Upper lobe of left lung (tissue), 6 donors: Measurements from ENCODE around the gene TMEM134. TPM values are rescaled to one million over a fixed set of nuclear protein-coding genes. Genes with fewer than 3 reads are reported as not detected.

Experiments used
- ATAC-seq, 2 donors: fragments of 200-7000 bp; cut with Tn5 transposase; one replicate each; pipeline ENCODE4 v1.9.1; 2022; ENCODE audit warnings: mild to moderate bottlenecking in 2 of 2, moderate library complexity in 2 of 2; ENCODE audit not compliant: low FRiP score in 2 of 2
- DNase-seq, 2 donors: peaks; one replicate each; pipeline ENCODE4 v3.0.0-alpha.2; 2019 to 2020
- H3K27ac ChIP-seq, 4 donors: fragments of 200-600 bp; sonication (generic); one replicate each; pipeline ENCODE4 v1.5.1; 2016 to 2019
- H3K27me3 ChIP-seq, 4 donors: fragments of 200-600 bp; sonication (generic); one replicate each; pipeline ENCODE4 v1.5.1; 2017 to 2019
- H3K36me3 ChIP-seq, 4 donors: fragments of 200-600 bp; sonication (generic); one replicate each; pipeline ENCODE4 v1.5.1; 2016 to 2019
- H3K4me1 ChIP-seq, 4 donors: fragments of 200-600 bp; sonication (generic); one replicate each; pipeline ENCODE4 v1.5.1; 2018 to 2019
- H3K4me3 ChIP-seq, 4 donors: fragments of 200-600 bp; sonication (generic); one replicate each; pipeline ENCODE4 v1.5.1; 2017 to 2019; ENCODE audit warnings: mild to moderate bottlenecking in 2 of 4, moderate library complexity in 1 of 4
- H3K9me3 ChIP-seq, 4 donors: fragments of 200-600 bp; sonication (generic); one replicate each; pipeline ENCODE4 v1.5.1; 2018 to 2019
- CTCF ChIP-seq, 6 experiments: fragments of 450-650 bp in 4 of 6; fragments of 200-600 bp in 2 of 6; sonication (generic) in 2 of 6; IDR thresholded peaks; one replicate each; pipeline ENCODE4 v1.5.1; 2016 to 2019; ENCODE audit warnings: antibody characterized with exemption in 6 of 6
- EP300 ChIP-seq, 4 donors: sonication (generic); formaldehyde crosslinking; IDR thresholded peaks; one replicate each; pipeline ENCODE4 v1.5.1; 2017; ENCODE audit warnings: antibody characterized with exemption in 4 of 4, control low read depth in 2 of 4
- POLR2A ChIP-seq, 4 donors: fragments of 450-650 bp; IDR thresholded peaks; one replicate each; pipeline ENCODE4 v1.5.1; 2016 to 2017; ENCODE audit warnings: antibody characterized with exemption in 4 of 4, mild to moderate bottlenecking in 2 of 4
- POLR2AphosphoS5 ChIP-seq, 2 donors: sonication (generic); formaldehyde crosslinking; IDR thresholded peaks; one replicate each; pipeline ENCODE4 v1.5.1; 2017; ENCODE audit warnings: antibody characterized with exemption in 2 of 2
- WGBS, 2 donors: methylation state at CpG; one replicate each; pipeline ENCODE4 v1.1.5; 2017 to 2018; 5-methylcytosine and 5-hydroxymethylcytosine counted together
- total RNA-seq, 6 donors: library from RNA; depleted of rRNA in 4 of 6; stranded (reverse); fragments of >200 nt in 4 of 6; gene quantifications; one replicate each; pipeline versions ENCODE4 v1.1.0 to v1.2.1, GENCODE V29; 2016 to 2021
- donor health status: DM: no; HTN: no; CAD: no; lungs with moderate emphysema.
- donor health status: DM: no; HTN: yes; CAD: no; lungs with severe emphysema.

TMEM134 gene
- total RNA-seq, 6 donors from 2014 or later: 51.2 to 102 (median 75.2) TPM

GRCh38 chr11:67463680-67464410, 5.2 kb downstream of the TMEM134 start:
- peak; percentile 25 to 74 for ATAC-seq
- 77 to 78% methylated on average over 19 to 20 of the region's 20 CpGs for WGBS, 2 donors

GRCh38 chr11:67463186-67463585, 5.9 kb downstream of the TMEM134 start:
- Histone ChIP-seq H3K27me3 (no peaks in the 10 kb centered on the region), H3K9me3 (no peaks in the 10 kb centered on the region), H3K36me3 (no peaks in the 10 kb centered on the region), H3K4me1 (peaks cover 25 to 40% (median 32%) of the 10 kb centered on the region in 4 donors), H3K4me3 (no peak overlapping the region), H3K27ac (peak overlapping the region in 1 of 4 donors; percentile 93)
- ATAC-seq: no peak
- TF ChIP-seq CTCF (IDR thresholded peaks at IDR 0.05) (no peak), POLR2A (IDR thresholded peaks at IDR 0.05) (no peak), EP300 (IDR thresholded peaks at IDR 0.05) (no peak), POLR2AphosphoS5 (IDR thresholded peaks at IDR 0.05) (no peak)
- WGBS, 2 donors: 93 to 98% methylated on average over 10 of the region's 10 CpGs
- DNase-seq: no peak

More at GRCh38 chr11:67463680-67464410, 5.2 kb downstream of the TMEM134 start:
- Histone ChIP-seq H3K27me3 (no peaks in the 10 kb centered on the region), H3K4me1 (peaks cover 28 to 46% (median 36%) of the 10 kb centered on the region in 4 donors), H3K9me3 (no peaks in the 10 kb centered on the region), H3K4me3 (peak overlapping the region in 3 of 4 donors; percentile 54 to 60 (median 57)), H3K36me3 (no peaks in the 10 kb centered on the region), H3K27ac (peak overlapping the region; percentile 85 to 96 (median 92))
- TF ChIP-seq EP300 (IDR thresholded peaks at IDR 0.05) (no peak), POLR2AphosphoS5 (IDR thresholded peaks at IDR 0.05) (peak in 1 of 2 donors; percentile 23), POLR2A (IDR thresholded peaks at IDR 0.05) (peak in 1 of 4 donors; percentile 60), CTCF (IDR thresholded peaks at IDR 0.05) (no peak)
- DNase-seq: peak; percentile 77 to 89

- Histone ChIP-seq H3K4me3 (no peak overlapping the region), H3K27ac (no peak overlapping the region), H3K27me3 (no peaks in the 10 kb centered on the region), H3K9me3 (no peaks in the 10 kb centered on the region), H3K36me3 (no peaks in the 10 kb centered on the region), H3K4me1 (no peaks in the 10 kb centered on the region)
- TF ChIP-seq EP300 (IDR thresholded peaks at IDR 0.05): no peak
- TF ChIP-seq POLR2AphosphoS5 (IDR thresholded peaks at IDR 0.05): no peak
- TF ChIP-seq CTCF (IDR thresholded peaks at IDR 0.05): no peak
- no peak for TF ChIP-seq POLR2A (IDR thresholded peaks at IDR 0.05)
- WGBS, 2 donors: 91% methylated on average over 15 to 19 of the region's 19 CpGs
- DNase-seq (peak in 1 of 2 donors; percentile 60), ATAC-seq (no peak)
Measured at GRCh38 chr11:67458266-67458665, 10.8 kb downstream of the TMEM134 start.

- Histone ChIP-seq H3K4me1 (peaks cover 0 to 5% (median 2%) of the 10 kb centered on the region in 4 donors), H3K36me3 (no peaks in the 10 kb centered on the region), H3K4me3 (no peak overlapping the region), H3K9me3 (no peaks in the 10 kb centered on the region), H3K27ac (no peak overlapping the region), H3K27me3 (no peaks in the 10 kb centered on the region)
- DNase-seq: peak in 1 of 2 donors; percentile 59
- no peak for ATAC-seq
- TF ChIP-seq CTCF (IDR thresholded peaks at IDR 0.05) (no peak), EP300 (IDR thresholded peaks at IDR 0.05) (no peak), POLR2A (IDR thresholded peaks at IDR 0.05) (no peak), POLR2AphosphoS5 (IDR thresholded peaks at IDR 0.05) (no peak)
- 94 to 97% methylated on average over 11 to 12 of the region's 12 CpGs for WGBS, 2 donors
Measured at GRCh38 chr11:67457453-67457852, 11.6 kb downstream of the TMEM134 start.
